Measurements from ENCODE around the gene ADARB2. TPM values are rescaled to one million over a fixed set of nuclear protein-coding genes. Genes with fewer than 3 reads are reported as not detected.
"Not testable (repeated sequence)": the region's sequence is repeated elsewhere in the genome, so short reads cannot be mapped to it uniquely, and the experiment has no call there.

Gene ADARB2
- total RNA-seq, 1 donor from 2014 or later, result 0.37 TPM

GRCh38 chr10:1166828-1167275, 570.5 kb downstream of the ADARB2 start:
- intact Hi-C loops (cut with micrococcal nuclease), result no loop called here

GRCh38 chr10:1166101-1166827, 571.1 kb downstream of the ADARB2 start:
- intact Hi-C loops (cut with micrococcal nuclease), result no loop called here

GRCh38 chr10:1163831-1164230, 573.5 kb downstream of the ADARB2 start:
- intact Hi-C loops (cut with micrococcal nuclease), result no loop called here

DNA sequence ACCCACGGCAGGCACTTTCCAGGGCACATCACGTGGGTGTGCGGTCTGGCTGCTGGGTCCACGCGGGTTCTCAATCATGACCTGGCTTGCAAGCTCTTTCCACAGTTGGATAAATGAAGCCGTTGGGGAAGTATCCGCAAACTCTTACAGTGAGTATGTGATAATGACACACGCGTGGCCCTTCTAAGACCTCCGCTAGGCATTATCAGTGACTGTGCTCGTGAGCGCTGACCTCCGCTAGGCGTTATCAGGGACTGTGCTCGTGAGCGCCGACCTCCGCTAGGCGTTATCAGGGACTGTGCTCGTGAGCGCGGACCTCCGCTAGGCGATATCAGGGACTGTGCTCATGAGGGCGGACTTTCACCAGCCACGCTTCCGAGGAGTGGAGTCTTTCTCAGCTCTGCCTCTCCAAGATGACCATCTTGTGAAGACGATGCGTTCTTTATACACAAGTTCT, 574.1 kb downstream of the ADARB2 start:
- intact Hi-C loops (cut with micrococcal nuclease), result no loop called here

DNA sequence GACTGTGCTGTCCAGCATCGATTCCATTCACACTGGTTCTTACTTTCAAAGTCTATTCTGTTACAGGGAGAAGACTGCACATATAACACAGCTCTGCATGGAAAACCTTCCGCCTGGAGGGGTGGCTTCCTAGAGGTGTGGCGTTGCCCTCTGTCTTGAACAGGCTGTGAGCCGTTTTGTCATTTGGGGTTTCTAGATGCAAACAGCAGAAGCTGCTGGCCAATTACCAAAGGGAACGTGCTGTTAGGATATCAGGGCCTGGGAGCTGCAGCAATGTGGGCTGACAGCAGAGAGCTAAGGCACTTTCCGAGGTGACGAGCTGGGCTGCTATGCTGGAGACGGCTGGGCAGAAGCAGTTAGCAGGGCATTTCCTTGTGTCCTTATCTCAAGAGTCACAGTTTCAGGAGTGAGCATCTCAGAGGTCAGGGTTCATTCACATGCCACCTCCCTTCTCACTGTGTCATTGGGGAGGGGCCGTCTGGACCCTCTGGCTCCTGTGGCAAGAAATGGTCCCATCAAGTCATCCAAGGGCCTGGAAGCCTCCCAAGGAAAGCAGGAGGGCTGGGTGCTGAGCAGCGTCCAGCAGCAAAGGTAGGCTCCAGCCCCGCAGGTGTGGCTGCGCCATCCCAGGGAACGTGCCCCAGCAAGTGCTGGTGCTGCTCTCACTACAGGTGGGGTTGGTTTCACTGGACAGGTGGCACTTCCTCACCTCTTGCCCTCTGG, 574.7 kb downstream of the ADARB2 start:
- intact Hi-C loops (cut with micrococcal nuclease), result no loop called here

DNA sequence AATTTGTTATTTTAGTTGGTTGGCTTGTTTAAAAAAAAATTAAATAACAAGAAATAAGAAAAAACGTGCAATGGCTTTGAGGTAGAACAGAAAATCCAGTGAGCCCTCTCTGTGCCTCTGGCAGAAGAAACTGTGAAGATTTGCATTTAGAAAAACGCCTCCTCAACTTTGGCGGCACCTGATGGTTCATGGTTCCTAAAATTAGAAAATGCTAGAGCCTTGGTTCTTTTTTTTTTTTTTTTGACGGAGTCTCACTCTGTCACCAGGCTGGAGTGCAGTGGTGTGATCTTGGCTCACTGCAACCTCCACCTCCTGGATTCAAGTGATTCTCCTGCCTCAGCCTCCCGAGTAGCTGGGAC, 576.0 kb downstream of the ADARB2 start:
- intact Hi-C loops (cut with micrococcal nuclease), result not testable (repeated sequence)

DNA sequence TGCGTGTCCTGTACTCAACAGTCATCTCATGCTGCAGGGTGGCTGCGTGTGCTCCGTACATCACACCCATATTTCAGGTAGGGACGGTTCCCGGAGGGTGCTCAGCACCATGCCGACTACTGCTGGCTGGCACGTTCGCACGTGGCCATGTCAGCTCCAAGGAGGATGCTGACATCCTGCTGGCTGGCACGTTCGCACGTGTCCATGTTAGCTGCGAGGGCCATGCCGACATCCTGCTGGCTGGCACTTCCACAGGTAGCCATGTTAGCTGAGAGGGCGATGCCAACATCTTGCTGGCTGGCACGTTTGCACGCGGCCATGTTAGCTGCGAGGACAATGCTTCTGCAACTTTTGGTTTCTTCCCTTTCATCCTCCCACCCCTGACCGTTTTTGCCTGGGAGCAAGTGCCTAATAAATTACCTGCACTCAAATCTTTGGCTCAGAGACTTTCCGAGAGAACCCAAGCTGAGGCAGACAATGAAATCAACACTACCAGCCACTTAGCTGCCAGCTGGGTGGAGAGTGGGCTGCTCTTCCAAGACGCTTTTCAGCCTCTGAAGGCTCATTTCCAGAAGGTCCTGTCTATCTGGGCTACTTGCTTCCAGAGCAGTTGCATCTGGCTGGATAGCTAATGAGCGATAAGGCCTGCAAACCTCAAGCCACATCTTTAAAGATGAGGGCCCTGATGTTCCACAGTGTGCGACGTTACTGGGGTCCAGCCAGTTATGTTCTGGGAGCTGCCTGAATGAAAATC, 576.6 kb downstream of the ADARB2 start:
- intact Hi-C loops (cut with micrococcal nuclease), result no loop called here

DNA sequence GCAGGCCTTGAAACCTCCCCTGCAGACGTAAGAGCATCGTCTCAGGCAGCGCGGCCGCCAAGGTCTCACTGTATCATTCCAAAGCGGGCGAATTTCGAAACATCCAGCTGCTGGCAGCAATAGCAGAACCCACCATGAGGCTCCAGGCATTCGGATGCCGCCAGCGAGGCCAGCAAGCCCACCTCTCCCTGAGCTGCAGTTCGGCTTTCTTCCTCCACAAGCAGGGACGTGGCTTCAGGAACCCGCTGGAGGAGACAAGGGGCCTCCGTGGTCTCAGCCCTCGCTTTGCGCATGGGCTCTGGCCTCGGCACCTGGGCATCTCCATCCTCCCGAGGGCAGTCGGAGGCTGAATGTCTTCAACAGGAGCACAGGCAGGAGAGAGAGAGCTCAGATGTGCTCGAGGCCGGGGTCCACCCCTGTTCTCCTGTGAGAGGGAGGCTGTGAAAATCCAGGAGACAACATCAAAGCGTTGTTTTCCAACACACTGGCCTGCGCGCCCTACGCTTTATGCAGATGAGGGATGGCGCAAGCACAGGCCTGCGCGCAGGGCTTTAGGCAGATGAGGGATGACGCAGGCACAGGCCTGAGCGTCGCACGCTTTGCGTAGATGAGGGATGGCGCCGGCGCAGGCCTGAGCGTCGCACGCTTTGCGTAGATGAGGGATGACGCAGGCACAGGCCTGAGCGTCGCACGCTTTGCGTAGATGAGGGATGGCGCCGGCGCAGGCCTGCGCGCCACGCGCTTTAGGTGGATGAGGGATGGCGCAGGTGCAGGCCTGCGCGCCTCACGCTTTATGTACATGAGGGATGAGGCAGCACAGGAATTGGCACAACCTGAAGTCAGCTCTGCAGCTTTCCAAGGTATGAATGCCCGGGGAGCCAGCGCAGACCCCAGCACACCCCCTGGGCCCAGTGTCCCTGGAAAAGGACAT, 577.9 kb downstream of the ADARB2 start:
- intact Hi-C loops (cut with micrococcal nuclease), result no loop called here

DNA sequence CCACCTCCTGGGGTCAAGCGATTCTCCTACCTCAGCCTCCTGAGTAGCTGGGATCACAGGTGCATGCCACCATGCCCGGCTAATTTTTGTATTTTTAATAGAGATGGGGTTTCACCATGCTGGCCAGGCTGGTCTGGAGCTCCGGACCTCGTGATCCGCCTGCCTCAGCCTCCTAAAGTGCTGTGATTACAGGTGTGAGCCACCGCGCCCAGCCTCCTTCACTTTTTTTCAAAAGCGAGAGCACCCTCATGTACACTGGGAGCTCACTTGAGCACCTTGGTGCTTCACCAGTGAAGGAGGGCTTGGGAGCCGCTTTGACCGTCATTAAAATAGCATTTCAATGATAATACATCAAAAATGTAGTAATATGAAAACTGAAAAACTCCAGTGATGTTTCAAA, 578.8 kb downstream of the ADARB2 start:
- intact Hi-C loops (cut with micrococcal nuclease), result not testable (repeated sequence)

- intact Hi-C loops (cut with micrococcal nuclease), result no loop called here
These were observed 579.3 kb downstream of the ADARB2 start for GRCh38 chr10:1158066-1158465.

DNA sequence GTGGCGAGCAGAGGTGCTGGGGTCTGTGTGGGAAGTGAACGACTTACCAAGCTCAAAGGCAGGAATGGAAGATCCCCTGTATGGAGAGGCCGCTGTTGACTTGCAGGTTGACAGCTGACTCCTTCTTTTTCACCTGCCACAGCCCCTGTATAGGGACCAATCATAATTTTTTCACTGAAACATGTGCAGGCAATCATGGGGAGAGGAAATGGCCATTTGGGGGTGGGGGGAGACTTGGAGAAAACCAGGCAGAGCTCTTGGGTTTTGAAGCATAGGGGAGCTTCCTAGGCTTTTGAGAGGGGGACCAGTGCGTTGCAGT, 579.8 kb downstream of the ADARB2 start:
- intact Hi-C loops (cut with micrococcal nuclease), result no loop called here

- intact Hi-C loops (cut with micrococcal nuclease), result no loop called here
These were observed 580.3 kb downstream of the ADARB2 start for GRCh38 chr10:1156921-1157614.

DNA sequence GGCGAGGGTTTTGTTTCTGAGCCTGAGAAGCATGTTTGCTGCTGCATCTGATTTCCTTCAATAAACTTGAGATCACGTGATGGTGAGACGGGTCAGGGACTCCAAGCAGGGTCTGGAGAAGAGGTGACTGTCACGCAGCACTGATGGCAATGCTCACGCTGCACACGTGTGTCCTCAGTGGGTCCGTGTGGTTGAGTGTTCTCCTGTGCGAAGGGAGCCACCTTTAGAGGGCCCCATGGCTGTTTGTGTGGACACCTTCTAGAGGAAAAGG, 580.8 kb downstream of the ADARB2 start:
- intact Hi-C loops (cut with micrococcal nuclease), result no loop called here

GRCh38 chr10:1155791-1156615, 581.3 kb downstream of the ADARB2 start:
- intact Hi-C loops (cut with micrococcal nuclease), result no loop called here

GRCh38 chr10:1154531-1155295, 582.6 kb downstream of the ADARB2 start:
- intact Hi-C loops (cut with micrococcal nuclease), result no loop called here

GRCh38 chr10:1153805-1154351, 583.4 kb downstream of the ADARB2 start:
- intact Hi-C loops (cut with micrococcal nuclease), result no loop called here

DNA sequence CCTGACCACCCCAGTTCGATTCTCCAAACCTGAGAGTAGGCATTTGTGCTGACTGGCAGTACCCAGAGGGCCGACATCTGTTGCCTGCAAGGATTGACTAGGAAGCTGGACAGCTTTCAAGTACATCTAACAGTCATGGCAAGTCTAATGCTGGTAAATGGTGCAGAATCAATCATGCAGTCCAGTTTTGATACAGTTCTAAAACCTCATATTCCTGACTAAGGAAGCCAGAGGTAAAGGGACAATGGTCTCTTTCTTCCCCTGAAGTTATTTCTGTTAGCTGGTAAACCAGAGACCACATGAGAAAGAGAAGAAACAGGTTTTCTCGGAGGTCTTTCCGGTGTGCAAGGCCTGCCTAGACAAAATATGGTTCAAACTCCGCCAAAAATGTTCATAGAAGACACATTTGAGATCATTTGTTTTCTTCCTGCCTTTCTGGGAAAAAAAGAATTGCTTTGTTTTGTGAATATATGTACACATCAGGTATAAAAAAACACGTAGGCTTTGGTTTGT, 584.0 kb downstream of the ADARB2 start:
- intact Hi-C loops (cut with micrococcal nuclease), result no loop called here

DNA sequence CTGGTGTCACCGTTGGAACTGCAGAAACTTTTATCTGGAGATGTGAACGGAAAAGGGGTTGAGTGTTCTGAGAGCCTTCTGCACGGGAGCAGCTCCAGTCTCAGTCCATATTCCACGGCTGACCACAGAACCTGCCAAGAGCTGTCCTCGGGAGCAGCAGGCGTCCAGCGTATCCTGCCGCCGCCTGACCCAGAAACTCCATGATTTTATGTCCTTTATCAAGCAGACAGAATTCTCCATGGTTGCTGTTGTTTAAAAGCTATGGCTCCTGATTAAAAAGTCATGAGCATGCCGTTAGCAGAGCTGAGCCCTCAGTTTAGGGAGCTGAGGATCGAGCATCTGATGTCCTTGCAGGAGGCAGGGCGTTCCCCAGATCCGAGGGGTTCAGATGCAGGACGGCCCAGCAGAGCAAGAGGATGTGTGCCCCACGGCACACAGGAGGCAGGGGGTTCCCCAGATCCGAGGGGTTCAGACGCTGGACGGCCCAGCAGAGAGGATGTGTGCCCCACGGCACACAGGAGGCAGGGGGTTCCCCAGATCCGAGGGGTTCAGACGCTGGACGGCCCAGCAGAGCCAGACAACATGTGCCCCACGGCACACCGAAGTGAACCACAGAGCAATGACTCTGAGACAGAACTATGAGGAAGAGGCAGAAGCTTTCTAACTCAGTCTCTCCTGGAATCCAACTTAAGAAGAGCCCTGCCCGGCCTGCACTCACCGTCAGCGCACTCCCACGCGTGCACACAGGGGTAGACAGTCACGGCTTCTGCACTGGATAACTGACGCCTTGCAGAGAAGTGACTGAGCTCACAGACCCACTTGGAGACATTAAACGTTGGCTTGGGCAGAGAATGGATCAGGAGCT, 584.7 kb downstream of the ADARB2 start:
- intact Hi-C loops (cut with micrococcal nuclease), result no loop called here
